Thoracic aorta (tissue), 2 donors: ENCODE results near the gene TULP1. TPM values are rescaled to one million over a fixed set of nuclear protein-coding genes. Genes with fewer than 3 reads are reported as not detected.

Experiments
- ATAC-seq: fragments of 150-250 bp; one replicate; pipeline ENCODE4 v1.8.0; 2017; ENCODE audit warnings: low read depth; ENCODE audit not compliant: insufficient number of reproducible peaks, low FRiP score
- DNase-seq: peaks from one replicate; pipeline ENCODE4 v3.0.0-alpha.2; 2020; ENCODE audit warnings: low spot score
- H3K27ac ChIP-seq, 2 donors: fragments of 200-600 bp; sonication (generic); 1 replicate in 1 of 2; 2 replicates in 1 of 2; pipeline ENCODE4 v1.5.1; 2016; ENCODE audit warnings: mild to moderate bottlenecking in 2 of 2, moderate library complexity in 2 of 2
- H3K27me3 ChIP-seq: fragments of 200-600 bp; sonication (generic); replicated peaks from 2 replicates; pipeline ENCODE4 v1.6.0; 2016; ENCODE audit warnings: mild to moderate bottlenecking; ENCODE audit not compliant: insufficient read depth
- H3K36me3 ChIP-seq: fragments of 200-600 bp; sonication (generic); one replicate; pipeline ENCODE4 v1.5.1; 2016
- H3K4me1 ChIP-seq, 2 donors: fragments of 200-600 bp; sonication (generic); 1 replicate in 1 of 2; 2 replicates in 1 of 2; pipeline versions ENCODE4 v1.5.1 to v1.6.0; 2016; ENCODE audit warnings: low read depth in 2 of 2, mild to moderate bottlenecking in 1 of 2; ENCODE audit not compliant: control insufficient read depth in 1 of 2
- H3K4me3 ChIP-seq: fragments of 200-600 bp; sonication (generic); 2 replicates; pipeline ENCODE4 v1.5.1; 2016; ENCODE audit warnings: mild to moderate bottlenecking
- H3K9me3 ChIP-seq: fragments of 200-600 bp; sonication (generic); 2 replicates; pipeline ENCODE4 v1.5.1; 2016
- CTCF ChIP-seq: fragments of 200-600 bp; sonication (generic); IDR thresholded peaks from one replicate; pipeline ENCODE4 v1.5.1; 2019; ENCODE audit warnings: antibody characterized with exemption
- total RNA-seq, 2 donors: library from RNA; depleted of rRNA; stranded (reverse); fragments of >200 nt; gene quantifications; one replicate each; pipeline versions ENCODE4 v1.1.0 to v1.2.3, GENCODE V29; 2016

TULP1 gene
- total RNA-seq, 2 donors from 2014 or later = not detected

GRCh38 chr6:35511562-35511941 lies 1.1 kb downstream of the TULP1 start:
- Histone ChIP-seq H3K4me1 (peaks cover 0 to 6% of the 10 kb centered on the region in 2 donors), H3K36me3 (no peaks in the 10 kb centered on the region), H3K4me3 (no peak overlapping the region), H3K27ac (no peak overlapping the region), H3K27me3 (peaks cover 7% of the 10 kb centered on the region), H3K9me3 (no peaks in the 10 kb centered on the region)
- no peak for DNase-seq
- TF ChIP-seq CTCF = no peak
- ATAC-seq = no peak

GRCh38 chr6:35510916-35511561 lies 1.7 kb downstream of the TULP1 start:
- TF ChIP-seq CTCF = no peak
- peaks cover 7% of the 10 kb centered on the region for H3K27me3 ChIP-seq
- ATAC-seq = no peak

GRCh38 chr6:35508542-35508941 lies 4.2 kb downstream of the TULP1 start:
- Histone ChIP-seq H3K9me3 (no peaks in the 10 kb centered on the region), H3K27me3 (peaks cover 10% of the 10 kb centered on the region), H3K36me3 (no peaks in the 10 kb centered on the region), H3K4me3 (no peak overlapping the region), H3K4me1 (peaks cover 0 to 6% of the 10 kb centered on the region in 2 donors), H3K27ac (no peak overlapping the region)
- DNase-seq (no peak), ATAC-seq (no peak)
- TF ChIP-seq CTCF = no peak

More at GRCh38 chr6:35510916-35511561, 1.7 kb downstream of the TULP1 start:
- no peaks in the 10 kb centered on the region for H3K36me3 ChIP-seq
- no peaks in the 10 kb centered on the region for H3K9me3 ChIP-seq
- no peak overlapping the region for H3K4me3 ChIP-seq
- peaks cover 0 to 6% of the 10 kb centered on the region in 2 donors for H3K4me1 ChIP-seq
- H3K27ac ChIP-seq = no peak overlapping the region
- DNase-seq = no peak

- ATAC-seq = no peak
- no peaks in the 10 kb centered on the region for H3K36me3 ChIP-seq
- H3K4me3 ChIP-seq = no peak overlapping the region
- H3K4me1 ChIP-seq = peaks cover 0 to 6% of the 10 kb centered on the region in 2 donors
- H3K27me3 ChIP-seq = peaks cover 10% of the 10 kb centered on the region
- no peak overlapping the region for H3K27ac ChIP-seq
- DNase-seq = no peak
- no peak for TF ChIP-seq CTCF
- H3K9me3 ChIP-seq = no peaks in the 10 kb centered on the region
Observed at GRCh38 chr6:35508027-35508426, 4.7 kb downstream of the TULP1 start.

GRCh38 chr6:35507221-35507620 lies 5.5 kb downstream of the TULP1 start:
- no peak for TF ChIP-seq CTCF
- no peak for DNase-seq
- no peak for ATAC-seq
- Histone ChIP-seq H3K36me3 (no peaks in the 10 kb centered on the region), H3K4me1 (peaks cover 0 to 6% of the 10 kb centered on the region in 2 donors), H3K27ac (no peak overlapping the region), H3K27me3 (peaks cover 10% of the 10 kb centered on the region), H3K9me3 (no peaks in the 10 kb centered on the region), H3K4me3 (no peak overlapping the region)
